ENCODE data around the gene ATP6V1C2.
A peak's percentile ranks its signal among the peaks of the same experiment; 100 is the strongest.

Gene ATP6V1C2

DNA sequence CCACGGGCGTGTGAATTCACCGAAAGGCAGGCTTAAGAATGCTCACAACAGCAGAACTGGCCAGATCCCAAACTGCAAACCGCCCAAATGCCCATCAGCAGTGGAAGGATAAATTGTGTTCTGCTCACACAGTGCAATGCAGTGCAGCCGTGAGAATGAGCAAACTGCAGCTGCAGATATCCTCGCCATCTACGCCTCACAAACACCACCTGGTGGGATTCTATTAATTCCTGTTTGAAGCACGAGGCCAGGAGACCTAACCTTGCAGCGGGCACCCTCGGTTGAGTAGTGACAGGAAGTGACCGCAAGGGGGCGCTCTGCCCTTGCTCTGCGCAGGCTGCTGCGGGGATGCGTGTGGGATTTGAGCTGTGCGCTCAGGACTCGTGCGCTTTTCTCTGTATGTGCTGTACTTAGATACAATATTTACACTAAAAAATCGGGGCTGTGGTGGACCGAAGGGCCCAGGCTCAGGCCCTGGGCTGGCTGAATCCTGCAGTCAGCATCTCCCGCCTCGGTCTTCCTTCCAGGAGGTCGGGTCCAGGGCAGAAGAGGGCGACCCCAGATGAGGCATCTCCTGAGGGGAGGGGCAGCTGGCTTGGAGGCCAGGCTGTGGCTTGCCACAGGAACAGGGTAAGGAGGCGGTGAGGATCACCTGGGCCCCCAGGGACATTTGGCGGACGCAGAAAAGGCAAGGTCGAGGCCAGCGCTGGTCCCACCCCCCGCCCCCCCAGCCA, 110.9 kb downstream of the ATP6V1C2 start:
- H3K4me3 ChIP-seq (ENCODE audit: low read depth, low read length), result no peak overlapping the region
- peak; percentile 86 for DNase-seq (ENCODE audit: low read depth)
- TF ChIP-seq CTCF (conservative IDR thresholded peaks at IDR 0.05; ENCODE audit: low read depth, low read length), result peak; percentile 97

GRCh38 chr2:10833021-10833420, 111.6 kb downstream of the ATP6V1C2 start:
- no peak overlapping the region for H3K4me3 ChIP-seq (ENCODE audit: low read depth, low read length)
- no peak for DNase-seq (ENCODE audit: low read depth)
- no peak for TF ChIP-seq CTCF (conservative IDR thresholded peaks at IDR 0.05; ENCODE audit: low read depth, low read length)

GRCh38 chr2:10834068-10834655, 112.7 kb downstream of the ATP6V1C2 start:
- no peak for TF ChIP-seq CTCF (conservative IDR thresholded peaks at IDR 0.05; ENCODE audit: low read depth, low read length)
- DNase-seq (ENCODE audit: low read depth), result no peak

More at GRCh38 chr2:10834068-10834655, 112.7 kb downstream of the ATP6V1C2 start:
- H3K4me3 ChIP-seq (ENCODE audit: low read depth, low read length), result no peak overlapping the region

All from choroid plexus epithelial cell (primary cell).